Measurements from ENCODE around the gene KCTD11. TPM values are rescaled to one million over a fixed set of nuclear protein-coding genes. Genes with fewer than 3 reads are reported as not detected.

KCTD11 gene
- total RNA-seq, 1 experiment from 2014 or later = 5.4 TPM

- intact Hi-C loops (cut with micrococcal nuclease) = no loop called here
- H3K27ac ChIP-seq (ENCODE audit: low read depth, low read length) = no peak overlapping the region
- ChIA-PET CTCF (no interaction called here), POLR2A (interaction anchor here (1.6 kb wide), 1 partner anchor 39 kb away, joined by 3 read pairs; the partner anchor contains the start of gene TMEM102), RAD21 (ENCODE audit: low non-redundant PET in 1 of 2, low total read pairs in 2 of 2, uncharacterized antibody in 2 of 2, unreplicated experiment in 2 of 2) (no interaction called here)
- BruUV-seq (replicated peaks) = TSS peak; percentile 66
- H3K79me2 ChIP-seq (ENCODE audit: insufficient read depth, low read length) = 0 out of 2 replicates have a peak, but pooled peaks cover 7% of the 10 kb centered on the region
- H3K27me3 ChIP-seq (ENCODE audit: insufficient read depth, low read length) = no peaks in the 10 kb centered on the region
- ATAC-seq (no peak), DNase-seq (ENCODE audit: low read depth, low spot score) (no peak)
- no peaks in the 10 kb centered on the region for H3K9me2 ChIP-seq (ENCODE audit: insufficient read depth)
- TF ChIP-seq ZBTB33 (IDR thresholded peaks at IDR 0.05; ENCODE audit: extremely low read depth, insufficient replicate concordance, low read length) (no peak), CBX3 (IDR thresholded peaks at IDR 0.05; ENCODE audit: low read depth) (no peak)
- TF ChIP-seq, protein P1, sequence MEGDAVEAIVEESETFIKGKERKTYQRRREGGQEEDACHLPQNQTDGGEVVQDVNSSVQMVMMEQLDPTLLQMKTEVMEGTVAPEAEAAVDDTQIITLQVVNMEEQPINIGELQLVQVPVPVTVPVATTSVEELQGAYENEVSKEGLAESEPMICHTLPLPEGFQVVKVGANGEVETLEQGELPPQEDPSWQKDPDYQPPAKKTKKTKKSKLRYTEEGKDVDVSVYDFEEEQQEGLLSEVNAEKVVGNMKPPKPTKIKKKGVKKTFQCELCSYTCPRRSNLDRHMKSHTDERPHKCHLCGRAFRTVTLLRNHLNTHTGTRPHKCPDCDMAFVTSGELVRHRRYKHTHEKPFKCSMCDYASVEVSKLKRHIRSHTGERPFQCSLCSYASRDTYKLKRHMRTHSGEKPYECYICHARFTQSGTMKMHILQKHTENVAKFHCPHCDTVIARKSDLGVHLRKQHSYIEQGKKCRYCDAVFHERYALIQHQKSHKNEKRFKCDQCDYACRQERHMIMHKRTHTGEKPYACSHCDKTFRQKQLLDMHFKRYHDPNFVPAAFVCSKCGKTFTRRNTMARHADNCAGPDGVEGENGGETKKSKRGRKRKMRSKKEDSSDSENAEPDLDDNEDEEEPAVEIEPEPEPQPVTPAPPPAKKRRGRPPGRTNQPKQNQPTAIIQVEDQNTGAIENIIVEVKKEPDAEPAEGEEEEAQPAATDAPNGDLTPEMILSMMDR (IDR thresholded peaks at IDR 0.05 in 2 of 3, conservative IDR thresholded peaks at IDR 0.05 in 1 of 3; ENCODE audit: borderline replicate concordance in 1 of 3, insufficient read depth in 1 of 3, low read depth in 2 of 3, low read length in 2 of 3) = 0 out of 6 replicates have a peak, but pooled peaks of 1 of the 3 experiments have one; percentile 11
- no peak overlapping the region for H3K4me2 ChIP-seq (ENCODE audit: low read length)
- peaks cover 20 to 39% of the 10 kb centered on the region in 2 experiments for H3K4me1 ChIP-seq (ENCODE audit: control insufficient read depth in 1 of 2, insufficient read depth in 2 of 2, low read length in 2 of 2)
- H3K9me3 ChIP-seq (ENCODE audit: control insufficient read depth in 1 of 2, insufficient read depth in 1 of 2, low read depth in 1 of 2, low read length in 2 of 2) = no peaks in the 10 kb centered on the region
- H3K4me3 ChIP-seq (replicated peaks in 1 of 2; ENCODE audit: low read depth in 1 of 2, low read length in 2 of 2) = no peak overlapping the region
- H2AFZ ChIP-seq (ENCODE audit: low read depth, low read length, poor library complexity, severe bottlenecking) = no peak overlapping the region
- H3K9ac ChIP-seq (ENCODE audit: low read length) = no peak overlapping the region
- no peaks in the 10 kb centered on the region for H4K20me1 ChIP-seq (ENCODE audit: insufficient read depth)
- peaks cover 3 to 5% of the 10 kb centered on the region in 2 experiments; a peak in 2 of 4 replicates for H3K36me3 ChIP-seq (ENCODE audit: control insufficient read depth in 1 of 2, insufficient read depth in 2 of 2, low read length in 2 of 2)
Measured at GRCh38 chr17:7396147-7396546, 44.2 kb downstream of the KCTD11 start.

GRCh38 chr17:7398612-7399011, 46.6 kb downstream of the KCTD11 start:
- no peak for ATAC-seq
- Histone ChIP-seq H3K79me2 (ENCODE audit: insufficient read depth, low read length) (peaks cover 7% of the 10 kb centered on the region), H3K27me3 (ENCODE audit: insufficient read depth, low read length) (no peaks in the 10 kb centered on the region), H3K9me2 (ENCODE audit: insufficient read depth) (no peaks in the 10 kb centered on the region), H3K4me2 (ENCODE audit: low read length) (no peak overlapping the region), H2AFZ (ENCODE audit: low read depth, low read length, poor library complexity, severe bottlenecking) (no peak overlapping the region), H3K4me3 (replicated peaks in 1 of 2; ENCODE audit: low read depth in 1 of 2, low read length in 2 of 2) (no peak overlapping the region), H3K4me1 (ENCODE audit: control insufficient read depth in 1 of 2, insufficient read depth in 2 of 2, low read length in 2 of 2) (peaks cover 29 to 50% of the 10 kb centered on the region in 2 experiments), H3K27ac (ENCODE audit: low read depth, low read length) (no peak overlapping the region), H3K9me3 (ENCODE audit: control insufficient read depth in 1 of 2, insufficient read depth in 1 of 2, low read depth in 1 of 2, low read length in 2 of 2) (no peaks in the 10 kb centered on the region), H3K36me3 (ENCODE audit: control insufficient read depth in 1 of 2, insufficient read depth in 2 of 2, low read length in 2 of 2) (no peaks in the 10 kb centered on the region), H3K9ac (ENCODE audit: low read length) (no peak overlapping the region), H4K20me1 (ENCODE audit: insufficient read depth) (no peaks in the 10 kb centered on the region)
- intact Hi-C loops (cut with micrococcal nuclease) = no loop called here
- ChIA-PET RAD21 (ENCODE audit: low non-redundant PET in 1 of 2, low total read pairs in 2 of 2, uncharacterized antibody in 2 of 2, unreplicated experiment in 2 of 2) (no interaction called here), POLR2A (interaction anchor here (1.3 kb wide), 1 partner anchor 18 kb away, joined by 3 read pairs; no protein-coding TSS in a partner anchor), CTCF (no interaction called here)
- no peak for TF ChIP-seq CEBPB (IDR thresholded peaks at IDR 0.05; ENCODE audit: low read depth)
- no peak for TF ChIP-seq SP1 (IDR thresholded peaks at IDR 0.05; ENCODE audit: low read depth)
- TF ChIP-seq ATF3 (IDR thresholded peaks at IDR 0.05) = no peak
- no peak for TF ChIP-seq ZFX (IDR thresholded peaks at IDR 0.05)
- TF ChIP-seq, protein P1 (IDR thresholded peaks at IDR 0.05 in 2 of 3, conservative IDR thresholded peaks at IDR 0.05 in 1 of 3; ENCODE audit: borderline replicate concordance in 1 of 3, insufficient read depth in 1 of 3, low read depth in 2 of 3, low read length in 2 of 3) = no peak
- TF ChIP-seq SIN3A (IDR thresholded peaks at IDR 0.05; ENCODE audit: low read depth) = no peak
- no peak for TF ChIP-seq JUND (IDR thresholded peaks at IDR 0.05)
- TF ChIP-seq EGR1 (IDR thresholded peaks at IDR 0.05; ENCODE audit: low read depth) = no peak
- no TSS peak for BruUV-seq (replicated peaks)
- DNase-seq (ENCODE audit: low read depth, low spot score) = no peak
